IMR-90 (cell line): Measurements from ENCODE around the gene SLC6A9. TPM values are rescaled to one million over a fixed set of nuclear protein-coding genes. Genes with fewer than 3 reads are reported as not detected.

ENCODE experiments used
- ATAC-seq: fragments of 200-7000 bp; cut with Tn5 transposase; 2 replicates; pipeline ENCODE4 v1.9.1; 2020; ENCODE audit warnings: low read depth, mild to moderate bottlenecking, moderate library complexity
- BruUV-seq: library from RNA; stranded (reverse); fragments of 400-500 nt; replicated peaks from 2 replicates; lab custom pipeline; 2021; lab: Mats Ljungman, UMichigan
- CTCF ChIA-PET: fragments of 300-600 bp; formaldehyde crosslinking; extraction: SDS; loops from one replicate; lab custom pipeline; 2021; ENCODE audit warnings: antibody characterized with exemption; lab: Yijun Ruan, JAX
- POLR2A ChIA-PET: fragments of 300-600 bp; sonication (Branson Sonifier 250); formaldehyde crosslinking; loops from one replicate; lab custom pipeline; 2022; ENCODE audit warnings: antibody characterized with exemption; ENCODE audit not compliant: unreplicated experiment; lab: Charles Lee
- DNase-seq: peaks from one replicate; pipeline ENCODE4 v3.0.0; 2013
- H2AFZ ChIP-seq: replicated peaks from 2 replicates; pipeline ENCODE3; 2013; ENCODE audit warnings: low read length, mild to moderate bottlenecking; ENCODE audit not compliant: poor library complexity
- H2AK5ac ChIP-seq: 2 replicates; pipeline ENCODE4 v1.6.1; 2013; ENCODE audit warnings: low read depth, low read length, inconsistent platforms
- H2AK9ac ChIP-seq: replicated peaks from 2 replicates; pipeline ENCODE3; 2013; ENCODE audit warnings: mild to moderate bottlenecking, low read depth, low read length, moderate library complexity; ENCODE audit not compliant: poor library complexity
- H2BK120ac ChIP-seq: 2 replicates; pipeline ENCODE4 v1.6.1; 2013; ENCODE audit warnings: low read depth, low read length, inconsistent platforms
- H2BK15ac ChIP-seq: 3 replicates; pipeline ENCODE4 v1.6.1; 2013; ENCODE audit warnings: low read depth, low read length, inconsistent platforms
- H2BK20ac ChIP-seq: 2 replicates; pipeline ENCODE4 v1.6.1; 2013; ENCODE audit warnings: low read depth, mild to moderate bottlenecking, inconsistent platforms, low read length, moderate library complexity
- H2BK5ac ChIP-seq: 2 replicates; pipeline ENCODE4 v1.6.1; 2013; ENCODE audit warnings: mild to moderate bottlenecking, low read depth, low read length, inconsistent platforms; ENCODE audit not compliant: poor library complexity, severe bottlenecking
- H3K14ac ChIP-seq: replicated peaks from 2 replicates; pipeline ENCODE4 v1.6.1; 2013; ENCODE audit warnings: low read depth, low read length, inconsistent platforms
- H3K18ac ChIP-seq: 2 replicates; pipeline ENCODE4 v1.6.1; 2013; ENCODE audit warnings: low read depth, low read length, control low read depth
- H3K23ac ChIP-seq: 2 replicates; pipeline ENCODE4 v1.6.1; 2013; ENCODE audit warnings: low read depth, low read length, inconsistent platforms
- H3K27ac ChIP-seq: 2 replicates; pipeline ENCODE4 v1.5.1; 2013; ENCODE audit warnings: mild to moderate bottlenecking, control low read depth, low read length; ENCODE audit not compliant: insufficient read depth
- H3K27me3 ChIP-seq: 2 replicates; pipeline ENCODE4 v1.6.1; 2013; ENCODE audit warnings: low read length; ENCODE audit not compliant: control insufficient read depth, insufficient read depth
- H3K36me3 ChIP-seq: 2 replicates; pipeline ENCODE4 v1.6.1; 2013; ENCODE audit warnings: low read length, mixed read lengths; ENCODE audit not compliant: control insufficient read depth, insufficient read depth
- H3K4ac ChIP-seq: 2 replicates; pipeline ENCODE4 v1.6.1; 2013; ENCODE audit warnings: low read depth, low read length, inconsistent platforms
- H3K4me1 ChIP-seq: 2 replicates; pipeline ENCODE4 v1.6.1; 2013; ENCODE audit warnings: low read length, mixed read lengths; ENCODE audit not compliant: control insufficient read depth, insufficient read depth
- H3K4me2 ChIP-seq: 2 replicates; pipeline ENCODE4 v1.6.1; 2013; ENCODE audit warnings: low read depth, mild to moderate bottlenecking, control low read depth, low read length, moderate library complexity
- H3K4me3 ChIP-seq: 2 replicates; pipeline ENCODE4 v1.5.1; 2013; ENCODE audit warnings: low read depth, mild to moderate bottlenecking, control low read depth, low read length, moderate library complexity; ENCODE audit not compliant: insufficient read depth
- H3K56ac ChIP-seq: 2 replicates; pipeline ENCODE4 v1.6.1; 2013; ENCODE audit warnings: low read length, inconsistent platforms; ENCODE audit not compliant: insufficient read depth; ENCODE audit errors: extremely low read depth
- H3K79me1 ChIP-seq, 2 experiments: 2 replicates each; pipeline ENCODE4 v1.6.1; 2013; ENCODE audit warnings: low read length in 2 of 2, inconsistent platforms in 1 of 2, low read depth in 1 of 2
- H3K9ac ChIP-seq: 2 replicates; pipeline ENCODE4 v1.6.1; 2013; ENCODE audit warnings: low read depth, low read length, control low read depth
- H3K9me1 ChIP-seq: 2 replicates; pipeline ENCODE4 v1.6.1; 2013; ENCODE audit warnings: low read length, inconsistent platforms; ENCODE audit not compliant: insufficient read depth
- H3K9me3 ChIP-seq: 2 replicates; pipeline ENCODE4 v1.6.1; 2013; ENCODE audit warnings: low read length; ENCODE audit not compliant: control insufficient read depth, insufficient read depth
- H4K20me1 ChIP-seq: 2 replicates; pipeline ENCODE4 v1.6.1; 2013; ENCODE audit warnings: low read length, inconsistent platforms; ENCODE audit not compliant: insufficient read depth
- H4K5ac ChIP-seq: 2 replicates; pipeline ENCODE4 v1.6.1; 2013; ENCODE audit warnings: mild to moderate bottlenecking, low read depth, low read length, control low read depth
- H4K8ac ChIP-seq, 2 experiments: 2 replicates each; pipeline ENCODE4 v1.6.1; 2013; ENCODE audit warnings: low read depth in 2 of 2, low read length in 2 of 2, control low read depth in 1 of 2, inconsistent platforms in 1 of 2
- H4K91ac ChIP-seq: 2 replicates; pipeline ENCODE4 v1.6.1; 2013; ENCODE audit warnings: low read depth, low read length, inconsistent platforms; ENCODE audit not compliant: insufficient read depth
- CEBPB ChIP-seq: IDR thresholded peaks from 2 replicates; pipeline ENCODE4 v1.6.1; 2012; ENCODE audit warnings: low read depth, low read length, improper control_type of control experiment
- FOS ChIP-seq: fragments of 150-350 bp; IDR thresholded peaks from 2 replicates; pipeline ENCODE4 v1.6.1; 2016; ENCODE audit warnings: low read depth, low read length
- MAFK ChIP-seq: IDR thresholded peaks from 2 replicates; pipeline ENCODE4 v1.6.1; 2012; ENCODE audit warnings: low read depth, low read length, improper control_type of control experiment
- NFE2L2 ChIP-seq: fragments of 150-350 bp; IDR thresholded peaks from 2 replicates; pipeline ENCODE4 v1.6.1; 2016; ENCODE audit warnings: low read depth, mild to moderate bottlenecking, low read length
- RAD21 ChIP-seq: IDR thresholded peaks from 2 replicates; pipeline ENCODE4 v1.6.1; 2012; ENCODE audit warnings: low read length, improper control_type of control experiment
- RCOR1 ChIP-seq: IDR thresholded peaks from 2 replicates; pipeline ENCODE4 v1.6.1; 2012; ENCODE audit warnings: mild to moderate bottlenecking, low read length, improper control_type of control experiment; ENCODE audit not compliant: insufficient replicate concordance
- RFX5 ChIP-seq: IDR thresholded peaks from 2 replicates; pipeline ENCODE4 v1.8.0; 2012; ENCODE audit warnings: low read depth, mild to moderate bottlenecking, low read length, moderate library complexity
- SMC3 ChIP-seq: fragments of 150-350 bp; IDR thresholded peaks from 2 replicates; pipeline ENCODE4 v1.6.1; 2016; ENCODE audit warnings: low read depth, mild to moderate bottlenecking, antibody characterized with exemption, low read length, moderate library complexity
- WGBS, 2 experiments: methylation state at CpG; one replicate each; pipeline versions ENCODE4 v1.1.5 to v1.1.7; 2013; ENCODE audit warnings: missing lambda C conversion rate in 2 of 2; ENCODE audit not compliant: insufficient read length in 1 of 2; ENCODE audit errors: extremely low coverage in 2 of 2; 5-methylcytosine and 5-hydroxymethylcytosine counted together
- dilution Hi-C: fragments of 300-500 bp; cut with HindIII; formaldehyde crosslinking; loops from one replicate; pipeline ENCODE4 v1.14.3; 2018; ENCODE audit warnings: low sequenced_read_pairs; ENCODE audit not compliant: unreplicated experiment
- in situ Hi-C: fragments of 300-500 bp; cut with MboI; formaldehyde crosslinking; loops from 3 replicates; pipeline ENCODE4 v1.14.3; 2019; ENCODE audit warnings: low sequenced_read_pairs, inconsistent platforms, mixed read lengths
- intact Hi-C: fragments of 100-400 bp; cut with micrococcal nuclease; formaldehyde crosslinking; loops from 2 replicates; pipeline ENCODE4 v1.10.0; 2022
- polyA plus RNA-seq, 3 experiments: library from polyadenylated mRNA; depleted of rRNA; stranded (reverse); fragments of >200 nt; gene quantifications; 2 replicates each; pipeline ENCODE4 v1.2.3, GENCODE V29; 2012; ENCODE audit warnings: low replicate concordance in 1 of 3
- total RNA-seq: library from RNA; depleted of rRNA; stranded (reverse); fragments of >200 nt; gene quantifications from 2 replicates; pipeline ENCODE4 v1.2.3, GENCODE V29; 2012
- TF ChIP-seq, protein P1 (sequence below): fragments of 150-350 bp; IDR thresholded peaks from 2 replicates; pipeline ENCODE4 v1.6.1; 2017; ENCODE audit warnings: mild to moderate bottlenecking, antibody characterized with exemption, low read length, low read depth

The SLC6A9 gene
- total and polyA plus RNA-seq, 2 of the 4 experiments (the other 2 are of a cell fraction) = 2.0 to 6.6 TPM

DNA sequence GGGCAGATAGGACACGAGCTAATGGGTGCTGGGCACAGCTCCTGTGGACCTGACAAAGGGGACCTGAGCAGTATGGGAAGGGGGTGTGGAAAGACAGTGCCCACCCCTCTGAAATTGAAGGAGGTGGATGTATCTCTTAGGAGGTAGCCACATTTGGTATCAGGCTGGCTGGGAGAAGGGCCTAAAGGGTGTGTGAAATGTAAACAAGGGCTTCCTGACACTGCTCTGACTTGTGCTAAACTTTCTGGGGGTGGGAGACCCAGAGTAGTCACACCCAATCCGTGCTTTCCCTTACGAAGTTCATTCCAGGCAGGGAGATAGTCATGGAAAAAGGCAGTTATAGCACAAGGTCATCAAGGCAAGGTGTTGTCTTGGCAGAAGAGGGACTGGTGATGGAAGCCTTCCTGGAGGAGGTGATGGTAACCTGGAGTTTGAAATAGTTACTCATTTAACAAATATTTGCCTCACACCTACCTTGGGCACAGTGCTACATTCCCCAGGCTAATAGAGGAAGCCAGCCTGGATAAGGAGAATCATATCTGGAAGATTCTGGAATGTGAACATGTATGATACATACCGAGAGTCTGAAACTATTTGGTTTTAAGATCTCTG lies 45.2 kb downstream of the SLC6A9 start:
- Histone ChIP-seq H3K4me2 (no peak overlapping the region), H2BK15ac (no peak overlapping the region), H3K9me3 (no peaks in the 10 kb centered on the region), H3K4ac (no peak overlapping the region), H4K5ac (no peak overlapping the region), H3K23ac (peak overlapping the region; percentile 12; the same call in 1 of the 2 replicates), H3K27me3 (no peaks in the 10 kb centered on the region), H3K4me3 (no peak overlapping the region), H2BK5ac (no peak overlapping the region), H3K9ac (no peak overlapping the region), H3K14ac (no peak overlapping the region), H3K79me1 (peaks cover 15 to 41% of the 10 kb centered on the region in 2 experiments), H4K20me1 (peaks cover 42% of the 10 kb centered on the region), H2BK20ac (no peak overlapping the region), H4K91ac (no peak overlapping the region), H4K8ac (no peak overlapping the region), H3K18ac (no peak overlapping the region), H2AK9ac (no peak overlapping the region), H3K9me1 (peaks cover 28% of the 10 kb centered on the region), H3K36me3 (peaks cover 35% of the 10 kb centered on the region), H2AK5ac (no peak overlapping the region; the same call in 1 of the 2 replicates), H3K27ac (no peak overlapping the region), H3K56ac (no peak overlapping the region), H2BK120ac (no peak overlapping the region), H3K4me1 (peaks cover 15% of the 10 kb centered on the region), H2AFZ (no peak overlapping the region)
- ChIA-PET CTCF (no interaction called here), POLR2A (no interaction called here)
- DNase-seq (no peak), ATAC-seq (no peak)
- BruUV-seq = no TSS peak
- intact Hi-C loops = no loop called here
- no peak for TF ChIP-seq FOS
- no peak for TF ChIP-seq MAFK
- TF ChIP-seq RFX5 = no peak
- TF ChIP-seq RCOR1 = no peak
- TF ChIP-seq CEBPB = no peak
- no peak for TF ChIP-seq SMC3
- no peak for TF ChIP-seq RAD21
- TF ChIP-seq NFE2L2 = no peak
- TF ChIP-seq, protein P1, sequence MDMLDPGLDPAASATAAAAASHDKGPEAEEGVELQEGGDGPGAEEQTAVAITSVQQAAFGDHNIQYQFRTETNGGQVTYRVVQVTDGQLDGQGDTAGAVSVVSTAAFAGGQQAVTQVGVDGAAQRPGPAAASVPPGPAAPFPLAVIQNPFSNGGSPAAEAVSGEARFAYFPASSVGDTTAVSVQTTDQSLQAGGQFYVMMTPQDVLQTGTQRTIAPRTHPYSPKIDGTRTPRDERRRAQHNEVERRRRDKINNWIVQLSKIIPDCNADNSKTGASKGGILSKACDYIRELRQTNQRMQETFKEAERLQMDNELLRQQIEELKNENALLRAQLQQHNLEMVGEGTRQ = no peak
- in situ Hi-C loops = no loop called here
- WGBS, 2 experiments = 80% methylated on average over 2 of the region's 4 CpGs; no CpG with 5 or more reads in 1 of the 2 experiments
- dilution Hi-C loops = no loop called here
